ENCODE measurements around the gene PGA5. TPM values are rescaled to one million over a fixed set of nuclear protein-coding genes. Genes with fewer than 3 reads are reported as not detected.

PGA5 gene
- polyA plus RNA-seq, 1 donor from 2014 or later: not detected

DNA sequence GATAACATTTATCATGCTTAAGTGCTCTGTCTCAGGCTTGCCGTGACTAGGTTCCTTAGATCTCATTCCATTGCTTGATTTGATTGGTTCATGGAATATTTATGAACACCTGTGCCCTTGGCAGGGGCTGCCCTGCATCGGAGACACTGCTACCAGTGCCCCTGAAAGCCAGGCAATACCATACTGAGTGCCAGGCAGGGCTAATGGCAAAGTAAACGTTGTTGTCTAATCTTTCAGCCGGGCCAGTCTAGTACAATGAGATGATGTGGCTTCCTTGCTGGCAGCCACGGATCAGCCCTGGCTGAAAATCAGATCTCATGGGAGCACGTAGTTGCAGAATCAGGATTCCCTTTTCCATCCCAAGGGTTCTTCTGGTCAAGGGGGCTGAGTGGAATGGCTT lies 42.6 kb upstream of the PGA5 start:
- no peaks in the 10 kb centered on the region for H3F3A ChIP-seq (ENCODE audit: insufficient read depth, low read length, poor library complexity, severe bottlenecking)
- no peak overlapping the region for H3K9ac ChIP-seq (ENCODE audit: low read length)
- H3K27ac ChIP-seq (ENCODE audit: low read length): no peak overlapping the region
- H4K20me1 ChIP-seq (ENCODE audit: insufficient read depth): no peaks in the 10 kb centered on the region
- no peak overlapping the region for H3K4me2 ChIP-seq (ENCODE audit: low read length)
- no peaks in the 10 kb centered on the region for H3K27me3 ChIP-seq (ENCODE audit: insufficient read depth, low read depth, low read length)
- no peaks in the 10 kb centered on the region for H3K79me2 ChIP-seq (replicated peaks; ENCODE audit: insufficient read depth, low read length)
- H3K9me2 ChIP-seq (ENCODE audit: insufficient read depth, low read length): no peaks in the 10 kb centered on the region
- H2AFZ ChIP-seq (ENCODE audit: low read depth, low read length): no peak overlapping the region
- H3K4me3 ChIP-seq (ENCODE audit: low read length): no peak overlapping the region
- H3K9me3 ChIP-seq (ENCODE audit: low read length): no peaks in the 10 kb centered on the region
- no peak for TF ChIP-seq TAF1 (IDR thresholded peaks at IDR 0.05; ENCODE audit: low read depth)
- TF ChIP-seq POLR2AphosphoS5 (IDR thresholded peaks at IDR 0.05): no peak
- TF ChIP-seq SMC3 (conservative IDR thresholded peaks at IDR 0.05; ENCODE audit: poor library complexity): no peak
- TF ChIP-seq EP300 (conservative IDR thresholded peaks at IDR 0.05; ENCODE audit: poor library complexity, severe bottlenecking): no peak
- TF ChIP-seq, protein P1, sequence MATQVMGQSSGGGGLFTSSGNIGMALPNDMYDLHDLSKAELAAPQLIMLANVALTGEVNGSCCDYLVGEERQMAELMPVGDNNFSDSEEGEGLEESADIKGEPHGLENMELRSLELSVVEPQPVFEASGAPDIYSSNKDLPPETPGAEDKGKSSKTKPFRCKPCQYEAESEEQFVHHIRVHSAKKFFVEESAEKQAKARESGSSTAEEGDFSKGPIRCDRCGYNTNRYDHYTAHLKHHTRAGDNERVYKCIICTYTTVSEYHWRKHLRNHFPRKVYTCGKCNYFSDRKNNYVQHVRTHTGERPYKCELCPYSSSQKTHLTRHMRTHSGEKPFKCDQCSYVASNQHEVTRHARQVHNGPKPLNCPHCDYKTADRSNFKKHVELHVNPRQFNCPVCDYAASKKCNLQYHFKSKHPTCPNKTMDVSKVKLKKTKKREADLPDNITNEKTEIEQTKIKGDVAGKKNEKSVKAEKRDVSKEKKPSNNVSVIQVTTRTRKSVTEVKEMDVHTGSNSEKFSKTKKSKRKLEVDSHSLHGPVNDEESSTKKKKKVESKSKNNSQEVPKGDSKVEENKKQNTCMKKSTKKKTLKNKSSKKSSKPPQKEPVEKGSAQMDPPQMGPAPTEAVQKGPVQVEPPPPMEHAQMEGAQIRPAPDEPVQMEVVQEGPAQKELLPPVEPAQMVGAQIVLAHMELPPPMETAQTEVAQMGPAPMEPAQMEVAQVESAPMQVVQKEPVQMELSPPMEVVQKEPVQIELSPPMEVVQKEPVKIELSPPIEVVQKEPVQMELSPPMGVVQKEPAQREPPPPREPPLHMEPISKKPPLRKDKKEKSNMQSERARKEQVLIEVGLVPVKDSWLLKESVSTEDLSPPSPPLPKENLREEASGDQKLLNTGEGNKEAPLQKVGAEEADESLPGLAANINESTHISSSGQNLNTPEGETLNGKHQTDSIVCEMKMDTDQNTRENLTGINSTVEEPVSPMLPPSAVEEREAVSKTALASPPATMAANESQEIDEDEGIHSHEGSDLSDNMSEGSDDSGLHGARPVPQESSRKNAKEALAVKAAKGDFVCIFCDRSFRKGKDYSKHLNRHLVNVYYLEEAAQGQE (IDR thresholded peaks at IDR 0.05; ENCODE audit: borderline replicate concordance): no peak
- TF ChIP-seq EZH2 (IDR thresholded peaks at IDR 0.05; ENCODE audit: borderline replicate concordance, insufficient read depth, low read length, poor library complexity, severe bottlenecking): no peak
- TF ChIP-seq MXI1 (conservative IDR thresholded peaks at IDR 0.05; ENCODE audit: poor library complexity, severe bottlenecking): no peak
- no peak for TF ChIP-seq RAD21 (conservative IDR thresholded peaks at IDR 0.05)
- TF ChIP-seq, protein P2, sequence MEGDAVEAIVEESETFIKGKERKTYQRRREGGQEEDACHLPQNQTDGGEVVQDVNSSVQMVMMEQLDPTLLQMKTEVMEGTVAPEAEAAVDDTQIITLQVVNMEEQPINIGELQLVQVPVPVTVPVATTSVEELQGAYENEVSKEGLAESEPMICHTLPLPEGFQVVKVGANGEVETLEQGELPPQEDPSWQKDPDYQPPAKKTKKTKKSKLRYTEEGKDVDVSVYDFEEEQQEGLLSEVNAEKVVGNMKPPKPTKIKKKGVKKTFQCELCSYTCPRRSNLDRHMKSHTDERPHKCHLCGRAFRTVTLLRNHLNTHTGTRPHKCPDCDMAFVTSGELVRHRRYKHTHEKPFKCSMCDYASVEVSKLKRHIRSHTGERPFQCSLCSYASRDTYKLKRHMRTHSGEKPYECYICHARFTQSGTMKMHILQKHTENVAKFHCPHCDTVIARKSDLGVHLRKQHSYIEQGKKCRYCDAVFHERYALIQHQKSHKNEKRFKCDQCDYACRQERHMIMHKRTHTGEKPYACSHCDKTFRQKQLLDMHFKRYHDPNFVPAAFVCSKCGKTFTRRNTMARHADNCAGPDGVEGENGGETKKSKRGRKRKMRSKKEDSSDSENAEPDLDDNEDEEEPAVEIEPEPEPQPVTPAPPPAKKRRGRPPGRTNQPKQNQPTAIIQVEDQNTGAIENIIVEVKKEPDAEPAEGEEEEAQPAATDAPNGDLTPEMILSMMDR (IDR thresholded peaks at IDR 0.05; ENCODE audit: poor library complexity, severe bottlenecking): no peak
- no peaks in the 10 kb centered on the region for H3K36me3 ChIP-seq (ENCODE audit: insufficient read depth, low read length)

DNA sequence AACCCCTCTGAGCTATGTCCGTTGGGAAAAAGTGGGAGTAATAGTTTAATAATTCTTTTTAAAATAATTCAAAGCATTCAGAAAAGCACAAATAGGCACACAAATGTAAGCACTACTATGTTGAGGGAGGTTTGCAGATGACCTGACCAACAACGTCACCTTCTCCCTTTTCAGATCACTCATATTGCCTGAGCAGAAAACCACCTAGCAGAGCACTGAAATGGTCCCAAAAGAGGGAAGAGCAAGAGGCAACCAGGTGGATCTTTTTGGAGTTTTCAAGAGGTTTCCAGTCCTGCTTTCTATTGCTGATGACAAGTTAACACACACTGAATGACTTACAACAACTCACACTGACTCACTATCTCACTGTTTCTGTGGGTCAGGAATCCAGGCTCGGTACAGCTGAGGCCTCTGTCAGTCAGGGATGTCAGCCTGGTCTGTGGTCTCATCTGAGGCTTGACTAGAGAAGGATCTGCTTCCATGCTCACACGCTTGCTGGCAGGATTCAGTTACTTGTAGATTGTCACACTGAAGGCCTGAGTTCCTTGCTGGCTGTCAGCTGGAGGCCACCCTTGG lies 41.9 kb upstream of the PGA5 start:
- H3K9me2 ChIP-seq (ENCODE audit: insufficient read depth, low read length): no peaks in the 10 kb centered on the region
- H3K9ac ChIP-seq (ENCODE audit: low read length): no peak overlapping the region
- no peaks in the 10 kb centered on the region for H3K36me3 ChIP-seq (ENCODE audit: insufficient read depth, low read length)
- TF ChIP-seq EP300 (conservative IDR thresholded peaks at IDR 0.05; ENCODE audit: poor library complexity, severe bottlenecking): no peak
- no peak for TF ChIP-seq POLR2AphosphoS5 (IDR thresholded peaks at IDR 0.05)
- TF ChIP-seq RAD21 (conservative IDR thresholded peaks at IDR 0.05): no peak
- TF ChIP-seq, protein P1 (IDR thresholded peaks at IDR 0.05; ENCODE audit: borderline replicate concordance): no peak
- TF ChIP-seq MXI1 (conservative IDR thresholded peaks at IDR 0.05; ENCODE audit: poor library complexity, severe bottlenecking): no peak
- no peak for TF ChIP-seq EZH2 (IDR thresholded peaks at IDR 0.05; ENCODE audit: borderline replicate concordance, insufficient read depth, low read length, poor library complexity, severe bottlenecking)
- TF ChIP-seq SMC3 (conservative IDR thresholded peaks at IDR 0.05; ENCODE audit: poor library complexity): no peak
- TF ChIP-seq, protein P2 (IDR thresholded peaks at IDR 0.05; ENCODE audit: poor library complexity, severe bottlenecking): no peak
- TF ChIP-seq TAF1 (IDR thresholded peaks at IDR 0.05; ENCODE audit: low read depth): no peak
- no peaks in the 10 kb centered on the region for H3F3A ChIP-seq (ENCODE audit: insufficient read depth, low read length, poor library complexity, severe bottlenecking)
- no peak overlapping the region for H2AFZ ChIP-seq (ENCODE audit: low read depth, low read length)
- no peak overlapping the region for H3K27ac ChIP-seq (ENCODE audit: low read length)
- no peaks in the 10 kb centered on the region for H3K79me2 ChIP-seq (replicated peaks; ENCODE audit: insufficient read depth, low read length)
- no peaks in the 10 kb centered on the region for H3K27me3 ChIP-seq (ENCODE audit: insufficient read depth, low read depth, low read length)
- H4K20me1 ChIP-seq (ENCODE audit: insufficient read depth): no peaks in the 10 kb centered on the region
- no peak overlapping the region for H3K4me3 ChIP-seq (ENCODE audit: low read length)
- H3K9me3 ChIP-seq (ENCODE audit: low read length): no peaks in the 10 kb centered on the region
- no peak overlapping the region for H3K4me2 ChIP-seq (ENCODE audit: low read length)

Data from neural cell (in vitro differentiated cells).